Panc1 (cell line): ENCODE results near the gene TSC22D3. TPM values are rescaled to one million over a fixed set of nuclear protein-coding genes. Genes with fewer than 3 reads are reported as not detected.
"Not testable (repeated sequence)": the region's sequence is repeated elsewhere in the genome, so short reads cannot be mapped to it uniquely, and the experiment has no call there.

Experiments
- ATAC-seq: fragments of 200-7000 bp; cut with Tn5 transposase; 2 replicates; pipeline ENCODE4 v1.9.1; 2020; ENCODE audit warnings: mild to moderate bottlenecking, moderate library complexity
- BruUV-seq: library from RNA; stranded (reverse); fragments of 400-500 nt; replicated peaks from 2 replicates; lab custom pipeline; 2021; lab: Mats Ljungman, UMichigan
- CTCF ChIA-PET: fragments of 300-600 bp; sonication (Branson Sonifier 250); formaldehyde crosslinking; loops from one replicate; lab custom pipeline; 2022; ENCODE audit warnings: antibody characterized with exemption; lab: Charles Lee
- POLR2A ChIA-PET: fragments of 300-600 bp; sonication (Branson Sonifier 250); formaldehyde crosslinking; loops from one replicate; lab custom pipeline; 2022; ENCODE audit warnings: antibody characterized with exemption; lab: Charles Lee
- DNase-seq: peaks from one replicate; pipeline ENCODE4 v3.0.0-alpha.2; 2010; ENCODE audit warnings: low read depth, low spot score
- H3K27ac ChIP-seq: 2 replicates; pipeline ENCODE4 v1.5.1; 2011; ENCODE audit warnings: mild to moderate bottlenecking, low read length, inconsistent platforms
- H3K27me3 ChIP-seq: fragments of 200-500 bp; sonication (Bioruptor generic); 2 replicates; pipeline ENCODE4 v1.6.0; 2014; ENCODE audit warnings: low read length, inconsistent platforms; ENCODE audit not compliant: control insufficient read depth, insufficient read depth
- H3K36me3 ChIP-seq: fragments of 200-500 bp; sonication (Bioruptor generic); 2 replicates; pipeline ENCODE4 v1.5.1; 2014; ENCODE audit warnings: inconsistent platforms, mild to moderate bottlenecking, low read length, moderate library complexity; ENCODE audit not compliant: control insufficient read depth, insufficient read depth
- H3K4me1 ChIP-seq: 2 replicates; pipeline ENCODE4 v1.5.1; 2011; ENCODE audit warnings: inconsistent platforms, mild to moderate bottlenecking, low read length, moderate library complexity; ENCODE audit not compliant: control insufficient read depth, insufficient read depth
- H3K4me3 ChIP-seq, 2 experiments: 2 replicates each; pipeline ENCODE4 v1.5.1; 2011 to 2012; ENCODE audit warnings: low read depth in 2 of 2, low read length in 2 of 2, mild to moderate bottlenecking in 2 of 2, inconsistent platforms in 1 of 2, moderate library complexity in 1 of 2
- H3K9me3 ChIP-seq: fragments of 200-500 bp; sonication (Bioruptor generic); 2 replicates; pipeline ENCODE4 v1.5.1; 2014; ENCODE audit warnings: low read depth, mild to moderate bottlenecking, inconsistent platforms, low read length, moderate library complexity; ENCODE audit not compliant: control insufficient read depth, insufficient read depth
- POLR2AphosphoS5 ChIP-seq: IDR thresholded peaks from 2 replicates; pipeline ENCODE4 v1.6.1; 2012; ENCODE audit warnings: mild to moderate bottlenecking, low read depth, low read length, moderate library complexity
- SIN3A ChIP-seq: IDR thresholded peaks from 2 replicates; pipeline ENCODE4 v1.6.1; 2012; ENCODE audit warnings: low read depth, mild to moderate bottlenecking, low read length, moderate library complexity, borderline replicate concordance; ENCODE audit not compliant: insufficient read depth
- TCF7L2 ChIP-seq: IDR thresholded peaks from 2 replicates; pipeline ENCODE4 v1.6.1; 2011; ENCODE audit warnings: mild to moderate bottlenecking, low read depth, low read length, inconsistent platforms
- in situ Hi-C: cut with HindIII; loops from 2 replicates; pipeline ENCODE4 v1.10.0; 2016; ENCODE audit warnings: low sequenced_read_pairs, low pct_unique_long_range_greater_than_20kb
- intact Hi-C: fragments of 100-400 bp; cut with micrococcal nuclease; formaldehyde crosslinking; loops from one replicate; pipeline ENCODE4 v1.10.0; 2022; ENCODE audit not compliant: unreplicated experiment
- total RNA-seq: library from RNA; stranded (reverse); gene quantifications from one replicate; pipeline ENCODE4 v1.2.1, GENCODE V29; 2021; ENCODE audit not compliant: unreplicated experiment
- TF ChIP-seq, protein P1 (sequence below), 2 experiments: IDR thresholded peaks; 2 replicates each; pipeline ENCODE4 v1.6.1; 2011 to 2012; ENCODE audit warnings: low read depth in 2 of 2, control low read depth in 1 of 2, low read length in 1 of 2, mild to moderate bottlenecking in 1 of 2, moderate library complexity in 1 of 2; ENCODE audit not compliant: insufficient read depth in 1 of 2
- TF ChIP-seq, protein P2 (sequence below): fragments of 450-650 bp; IDR thresholded peaks from 2 replicates; pipeline ENCODE4 v1.5.1; 2017; ENCODE audit warnings: mild to moderate bottlenecking

The TSC22D3 gene
- total RNA-seq, 1 experiment from 2014 or later: 7.2 TPM

DNA sequence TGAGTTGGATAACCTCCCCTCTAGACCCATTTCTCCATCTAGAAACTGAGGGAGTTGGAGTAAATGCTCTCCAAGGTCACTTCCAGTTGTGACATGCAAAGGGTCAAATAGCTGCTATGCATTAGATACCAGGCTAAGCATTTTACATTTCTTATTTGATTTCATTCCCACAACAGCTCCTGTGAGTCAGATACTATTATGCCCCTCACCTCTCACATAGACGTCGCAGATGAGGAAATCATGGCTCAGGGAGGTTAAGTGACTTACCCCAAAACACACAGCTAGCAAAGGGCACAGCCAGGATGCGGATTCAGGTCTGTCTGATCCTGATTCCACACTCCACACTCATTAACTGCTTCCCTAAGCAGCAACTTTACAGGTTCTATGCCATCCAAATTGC is 89.6 kb downstream of the TSC22D3 start:
- no peak overlapping the region for H3K27ac ChIP-seq
- BruUV-seq: no TSS peak
- no peak for ATAC-seq

DNA sequence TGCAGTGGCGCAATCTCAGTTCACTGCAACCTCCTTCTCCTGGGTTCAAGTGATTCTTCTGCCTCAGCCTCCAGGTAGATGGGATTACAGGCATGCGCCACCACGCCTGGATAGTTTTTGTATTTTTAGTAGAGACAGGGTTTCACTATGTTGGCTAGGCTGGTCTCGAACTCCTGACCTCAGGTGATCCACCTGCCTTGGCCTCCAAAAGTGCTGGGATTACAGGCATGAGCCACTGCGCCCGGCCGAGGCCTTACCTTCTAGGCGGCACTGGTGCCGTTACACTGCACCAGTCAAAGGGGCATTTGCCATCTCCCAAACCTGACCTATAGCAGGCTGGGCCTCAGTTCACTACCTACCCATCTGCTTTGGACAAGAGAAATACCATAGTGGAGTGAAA is 90.0 kb downstream of the TSC22D3 start:
- CTCF ChIA-PET, ATAC-seq, H3K27ac ChIP-seq, in situ Hi-C loops, DNase-seq, H3K4me3 ChIP-seq, POLR2A ChIA-PET, intact Hi-C loops, H3K27me3 ChIP-seq, BruUV-seq, H3K4me1 ChIP-seq, H3K9me3 ChIP-seq, H3K36me3 ChIP-seq: not testable (repeated sequence)

More for the DNA sequence above, 89.6 kb downstream of the TSC22D3 start:
- Histone ChIP-seq H3K36me3 (no peaks in the 10 kb centered on the region), H3K4me1 (no peaks in the 10 kb centered on the region), H3K27me3 (no peaks in the 10 kb centered on the region), H3K9me3 (no peaks in the 10 kb centered on the region), H3K4me3 (no peak overlapping the region)
- POLR2A ChIA-PET: no interaction called here
- in situ Hi-C loops (no loop called here), intact Hi-C loops (no loop called here)
- no peak for DNase-seq
- no peak for TF ChIP-seq POLR2AphosphoS5
- no peak for TF ChIP-seq TCF7L2
- TF ChIP-seq, protein P1, sequence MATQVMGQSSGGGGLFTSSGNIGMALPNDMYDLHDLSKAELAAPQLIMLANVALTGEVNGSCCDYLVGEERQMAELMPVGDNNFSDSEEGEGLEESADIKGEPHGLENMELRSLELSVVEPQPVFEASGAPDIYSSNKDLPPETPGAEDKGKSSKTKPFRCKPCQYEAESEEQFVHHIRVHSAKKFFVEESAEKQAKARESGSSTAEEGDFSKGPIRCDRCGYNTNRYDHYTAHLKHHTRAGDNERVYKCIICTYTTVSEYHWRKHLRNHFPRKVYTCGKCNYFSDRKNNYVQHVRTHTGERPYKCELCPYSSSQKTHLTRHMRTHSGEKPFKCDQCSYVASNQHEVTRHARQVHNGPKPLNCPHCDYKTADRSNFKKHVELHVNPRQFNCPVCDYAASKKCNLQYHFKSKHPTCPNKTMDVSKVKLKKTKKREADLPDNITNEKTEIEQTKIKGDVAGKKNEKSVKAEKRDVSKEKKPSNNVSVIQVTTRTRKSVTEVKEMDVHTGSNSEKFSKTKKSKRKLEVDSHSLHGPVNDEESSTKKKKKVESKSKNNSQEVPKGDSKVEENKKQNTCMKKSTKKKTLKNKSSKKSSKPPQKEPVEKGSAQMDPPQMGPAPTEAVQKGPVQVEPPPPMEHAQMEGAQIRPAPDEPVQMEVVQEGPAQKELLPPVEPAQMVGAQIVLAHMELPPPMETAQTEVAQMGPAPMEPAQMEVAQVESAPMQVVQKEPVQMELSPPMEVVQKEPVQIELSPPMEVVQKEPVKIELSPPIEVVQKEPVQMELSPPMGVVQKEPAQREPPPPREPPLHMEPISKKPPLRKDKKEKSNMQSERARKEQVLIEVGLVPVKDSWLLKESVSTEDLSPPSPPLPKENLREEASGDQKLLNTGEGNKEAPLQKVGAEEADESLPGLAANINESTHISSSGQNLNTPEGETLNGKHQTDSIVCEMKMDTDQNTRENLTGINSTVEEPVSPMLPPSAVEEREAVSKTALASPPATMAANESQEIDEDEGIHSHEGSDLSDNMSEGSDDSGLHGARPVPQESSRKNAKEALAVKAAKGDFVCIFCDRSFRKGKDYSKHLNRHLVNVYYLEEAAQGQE (IDR thresholded peaks at IDR 0.05; ENCODE audit: insufficient read depth in 1 of 2, low read depth in 2 of 2, low read length in 1 of 2): no peak
- TF ChIP-seq, protein P2, sequence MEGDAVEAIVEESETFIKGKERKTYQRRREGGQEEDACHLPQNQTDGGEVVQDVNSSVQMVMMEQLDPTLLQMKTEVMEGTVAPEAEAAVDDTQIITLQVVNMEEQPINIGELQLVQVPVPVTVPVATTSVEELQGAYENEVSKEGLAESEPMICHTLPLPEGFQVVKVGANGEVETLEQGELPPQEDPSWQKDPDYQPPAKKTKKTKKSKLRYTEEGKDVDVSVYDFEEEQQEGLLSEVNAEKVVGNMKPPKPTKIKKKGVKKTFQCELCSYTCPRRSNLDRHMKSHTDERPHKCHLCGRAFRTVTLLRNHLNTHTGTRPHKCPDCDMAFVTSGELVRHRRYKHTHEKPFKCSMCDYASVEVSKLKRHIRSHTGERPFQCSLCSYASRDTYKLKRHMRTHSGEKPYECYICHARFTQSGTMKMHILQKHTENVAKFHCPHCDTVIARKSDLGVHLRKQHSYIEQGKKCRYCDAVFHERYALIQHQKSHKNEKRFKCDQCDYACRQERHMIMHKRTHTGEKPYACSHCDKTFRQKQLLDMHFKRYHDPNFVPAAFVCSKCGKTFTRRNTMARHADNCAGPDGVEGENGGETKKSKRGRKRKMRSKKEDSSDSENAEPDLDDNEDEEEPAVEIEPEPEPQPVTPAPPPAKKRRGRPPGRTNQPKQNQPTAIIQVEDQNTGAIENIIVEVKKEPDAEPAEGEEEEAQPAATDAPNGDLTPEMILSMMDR: no peak
- no peak for TF ChIP-seq SIN3A
- CTCF ChIA-PET: no interaction called here

DNA sequence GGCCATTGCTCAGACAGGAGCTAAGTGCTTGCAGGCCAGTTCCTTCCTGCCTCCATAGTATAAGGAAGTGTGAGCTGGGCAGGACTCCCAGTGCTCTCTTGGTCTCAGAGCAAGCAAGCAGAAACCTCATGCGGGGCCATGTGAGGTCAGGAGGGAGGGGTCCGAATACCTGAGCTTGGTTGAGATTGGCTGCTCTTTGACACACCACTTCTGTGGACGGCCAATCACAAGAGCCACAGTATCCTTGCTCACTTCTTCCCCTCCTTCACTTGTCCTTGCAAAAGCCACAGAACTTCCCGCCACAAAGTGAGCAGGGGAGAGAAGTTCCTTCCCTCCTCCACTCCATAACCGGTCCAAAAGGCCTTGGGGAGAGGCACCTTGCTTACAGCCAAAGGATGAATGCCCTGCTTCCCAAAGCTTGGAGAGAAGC is 90.6 kb downstream of the TSC22D3 start:
- Histone ChIP-seq H3K27ac (no peak overlapping the region), H3K9me3 (no peaks in the 10 kb centered on the region), H3K4me3 (no peak overlapping the region), H3K4me1 (no peaks in the 10 kb centered on the region), H3K36me3 (no peaks in the 10 kb centered on the region), H3K27me3 (no peaks in the 10 kb centered on the region)
- ChIA-PET POLR2A (no interaction called here), CTCF (no interaction called here)
- in situ Hi-C loops (no loop called here), intact Hi-C loops (no loop called here)
- no peak for DNase-seq
- no peak for TF ChIP-seq SIN3A
- no peak for ATAC-seq
- BruUV-seq: no TSS peak
